Subcutaneous preadipocyte (primary cell): Measurements from ENCODE around the gene GFRAL. TPM values are rescaled to one million over a fixed set of nuclear protein-coding genes. Genes with fewer than 3 reads are reported as not detected.

ENCODE experiments used
- total RNA-seq: library from RNA; depleted of rRNA; stranded (reverse); fragments of >200 nt; gene quantifications from 2 replicates; pipeline ENCODE4 v1.2.3, GENCODE V29; 2012

Gene GFRAL
- total RNA-seq: not detected in 2 replicates

GRCh38 chr6:55327169-55327568, at the start of gene GFRAL:
Gene GFRAL (plus strand): TSS chr6:55327469. CDS start chr6:55327555, 86 bp downstream.

Other genes starting within 250 kb of the GFRAL start
- not detected in 2 replicates for gene HCRTR2, start 153.0 kb upstream of the GFRAL start, total RNA-seq